NCI-H2029 treated with DMSO at 0.1 percent for 48 hours (cell line): ENCODE results near the gene TFDP2.

Source experiments
- DNase-seq: peaks from one replicate; lab custom pipeline; 2025; lab: John Stamatoyannopoulos, UW

The TFDP2 gene

GRCh38 chr3:141963301-141963700 is 186.0 kb downstream of the TFDP2 start:
- no peak for DNase-seq

- no peak for DNase-seq
Measured at GRCh38 chr3:141960731-141961130, 188.6 kb downstream of the TFDP2 start.

- DNase-seq = no peak
Measured at GRCh38 chr3:141959589-141960554, 189.5 kb downstream of the TFDP2 start.

GRCh38 chr3:141955175-141955574 is 194.2 kb downstream of the TFDP2 start:
- no peak for DNase-seq

GRCh38 chr3:141952611-141953010 is 196.7 kb downstream of the TFDP2 start:
- DNase-seq = no peak

GRCh38 chr3:141950572-141951493 is 198.5 kb downstream of the TFDP2 start:
- no peak for DNase-seq

GRCh38 chr3:141949972-141950371 is 199.4 kb downstream of the TFDP2 start:
- no peak for DNase-seq

GRCh38 chr3:141949399-141949798 is 199.9 kb downstream of the TFDP2 start:
- no peak for DNase-seq

GRCh38 chr3:141945726-141946485 is 203.4 kb downstream of the TFDP2 start:
- DNase-seq = no peak

GRCh38 chr3:141942006-141942405 is 207.3 kb downstream of the TFDP2 start:
- DNase-seq = no peak

GRCh38 chr3:141941093-141941492 is 208.3 kb downstream of the TFDP2 start:
- no peak for DNase-seq

GRCh38 chr3:141940194-141940776 is 209.1 kb downstream of the TFDP2 start:
- DNase-seq = peak; percentile 57

GRCh38 chr3:141939759-141940158 is 209.6 kb downstream of the TFDP2 start:
- no peak for DNase-seq

GRCh38 chr3:141938011-141938500 is 211.3 kb downstream of the TFDP2 start:
- no peak for DNase-seq

- DNase-seq = no peak
Measured at GRCh38 chr3:141934354-141934753, 215.0 kb downstream of the TFDP2 start.

GRCh38 chr3:141933421-141934300 is 215.7 kb downstream of the TFDP2 start:
- no peak for DNase-seq

GRCh38 chr3:141930801-141931200 is 218.5 kb downstream of the TFDP2 start:
- DNase-seq = no peak

- DNase-seq = no peak
Measured at GRCh38 chr3:141929341-141929995, 219.9 kb downstream of the TFDP2 start.

GRCh38 chr3:141928631-141929270 is 220.6 kb downstream of the TFDP2 start:
- DNase-seq = no peak
